ENCODE measurements around the gene TNS2.

The TNS2 gene

DNA sequence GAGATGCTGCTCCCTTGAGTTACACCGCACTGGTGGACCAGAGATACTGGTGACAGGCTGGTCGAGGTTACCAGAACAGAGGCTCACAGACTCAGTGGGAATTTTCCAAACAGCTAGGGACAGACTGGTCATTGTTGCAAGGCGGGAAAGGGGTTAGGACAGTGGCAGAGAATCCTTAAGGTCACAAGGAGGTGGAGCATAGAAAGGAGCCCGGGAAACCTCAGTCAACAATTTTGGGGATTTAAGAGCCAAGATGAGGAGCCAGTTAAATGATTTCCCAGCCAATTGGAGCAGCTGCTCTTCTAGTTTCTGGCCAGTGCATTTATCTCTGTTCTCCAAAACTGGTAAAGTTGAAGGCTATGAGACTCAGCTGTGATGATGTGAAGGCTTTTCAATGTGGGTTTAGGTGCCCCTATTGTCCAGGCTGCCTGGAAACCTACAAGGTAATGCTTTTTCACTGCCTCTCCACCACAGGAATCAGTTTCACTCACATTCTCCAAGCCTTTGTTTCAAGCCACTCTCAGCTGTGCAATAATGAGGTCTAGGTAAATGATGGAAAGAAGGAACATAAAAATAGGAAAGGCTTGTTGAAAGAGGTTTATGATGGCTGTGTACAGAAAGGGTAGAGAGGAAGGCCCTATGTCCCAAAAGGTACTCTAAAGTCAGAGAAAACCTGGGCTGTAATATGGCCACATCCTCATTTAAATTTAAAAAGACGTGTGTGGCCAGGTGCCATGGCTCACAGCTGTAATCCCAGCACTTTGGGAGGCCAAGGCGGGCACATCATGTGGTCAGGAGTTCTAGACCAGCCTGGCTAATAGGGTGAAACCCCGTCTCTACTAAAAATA is 7.0 kb upstream of the TNS2 start:
- no peak for DNase-seq

DNA sequence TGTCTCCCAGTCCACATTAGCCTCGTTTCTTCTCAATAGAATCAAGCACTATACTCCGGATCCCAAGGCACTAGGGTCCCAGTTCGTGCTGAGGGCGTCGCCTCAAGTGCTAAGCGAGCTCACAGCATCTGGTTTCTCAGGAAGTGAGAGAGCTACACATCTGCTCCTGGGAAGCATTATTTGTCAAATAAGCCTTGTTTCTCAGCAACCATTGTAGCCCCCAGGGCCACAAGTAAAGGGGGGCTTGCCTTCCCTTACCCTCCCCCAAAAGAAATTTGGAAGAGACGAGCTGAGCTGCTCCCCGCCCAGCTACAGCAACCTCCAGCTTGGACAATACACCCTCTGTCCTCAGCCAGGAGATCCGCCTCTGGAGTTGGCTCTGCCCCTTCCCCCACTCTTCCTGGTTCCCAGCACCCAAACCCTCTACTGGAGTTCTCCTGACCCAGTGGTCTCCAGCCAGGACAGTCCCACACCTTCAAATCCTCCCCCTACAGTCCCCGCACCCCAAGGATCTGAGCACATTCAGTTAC is 5.7 kb upstream of the TNS2 start:
- no peak for DNase-seq

DNA sequence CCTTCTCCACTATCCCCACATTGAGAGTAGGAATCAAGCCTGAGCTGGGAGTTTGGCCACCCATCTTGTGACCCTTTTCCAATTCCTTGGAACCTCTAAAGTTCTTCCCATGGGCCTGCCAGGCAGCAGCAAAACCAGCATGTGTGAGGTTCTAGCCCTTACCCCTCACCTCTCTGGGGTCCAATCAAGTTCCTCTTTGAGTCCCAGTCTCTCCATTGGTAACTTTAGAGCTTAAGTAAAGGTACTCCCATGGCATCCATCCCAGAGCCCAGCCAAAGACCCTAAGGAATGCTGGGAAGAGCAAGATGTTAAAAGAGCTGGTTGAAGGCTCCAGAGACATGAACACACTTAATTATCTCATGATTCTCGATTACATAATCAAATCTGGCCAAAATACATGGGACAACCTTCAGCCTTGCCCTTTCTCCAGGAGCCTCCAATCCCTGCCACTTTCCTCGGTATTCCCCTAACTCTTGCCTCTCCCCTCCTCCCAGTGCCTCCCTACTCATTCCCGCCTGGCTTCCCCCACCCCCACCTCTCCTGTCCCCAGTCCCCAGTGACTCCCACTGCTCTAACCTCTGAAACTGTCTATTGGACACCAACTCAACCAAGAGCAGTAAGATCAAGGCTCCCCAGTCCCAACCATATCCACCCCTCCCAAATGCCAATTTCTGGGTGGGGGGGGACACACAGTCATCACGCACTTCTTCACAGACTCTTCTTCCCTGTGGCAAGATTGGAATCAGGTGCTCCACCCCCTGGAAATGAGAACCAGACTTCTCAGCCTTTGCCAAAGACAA is 4.8 kb upstream of the TNS2 start:
- no peak for DNase-seq

DNA sequence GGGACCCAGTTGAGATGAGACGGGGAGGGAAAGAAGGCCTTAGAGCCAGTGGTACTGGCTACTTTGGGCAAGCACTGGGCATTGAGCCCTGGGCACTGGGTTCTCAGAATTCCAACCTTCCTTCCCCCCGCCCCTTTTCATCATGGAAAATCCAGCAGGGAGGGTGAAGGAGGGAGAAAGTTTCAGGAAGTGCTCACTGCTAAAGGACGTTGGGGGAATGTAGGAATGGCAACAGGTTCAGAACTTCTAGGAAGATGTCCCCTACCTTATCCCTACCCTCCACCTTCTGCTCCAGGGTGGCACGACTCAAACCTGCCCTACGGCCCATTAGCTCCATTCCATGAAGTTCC is 4.2 kb upstream of the TNS2 start:
- DNase-seq: no peak

DNA sequence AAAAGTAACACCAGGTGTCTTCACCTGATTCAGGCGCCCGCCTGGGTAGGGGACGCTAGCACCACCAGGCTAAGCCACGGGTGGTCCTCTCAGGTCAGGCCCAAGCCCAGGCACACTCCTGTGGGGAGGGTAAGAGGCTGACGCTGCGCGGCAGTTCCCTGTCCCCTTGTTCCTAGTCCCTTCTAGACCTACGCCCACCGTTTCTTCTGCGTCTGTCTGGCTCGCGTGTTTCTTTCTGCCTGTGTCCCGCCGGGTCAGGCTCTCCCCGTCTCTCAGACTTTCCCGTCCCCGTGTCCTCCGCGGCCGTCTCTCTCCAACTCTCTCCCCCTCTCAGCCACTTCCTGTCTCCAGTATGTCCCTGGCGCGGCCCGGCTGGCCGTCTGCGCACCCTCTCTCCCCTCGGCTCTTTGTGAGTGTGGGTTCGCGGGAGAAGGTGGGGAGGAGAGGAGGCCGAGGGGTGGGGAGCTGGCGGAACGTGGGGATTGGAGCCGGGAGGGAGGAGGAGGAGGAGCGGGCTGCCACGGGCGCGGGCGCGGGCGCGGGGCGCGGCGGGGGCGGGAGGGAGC is 3.1 kb upstream of the TNS2 start:
- no peak for DNase-seq

DNA sequence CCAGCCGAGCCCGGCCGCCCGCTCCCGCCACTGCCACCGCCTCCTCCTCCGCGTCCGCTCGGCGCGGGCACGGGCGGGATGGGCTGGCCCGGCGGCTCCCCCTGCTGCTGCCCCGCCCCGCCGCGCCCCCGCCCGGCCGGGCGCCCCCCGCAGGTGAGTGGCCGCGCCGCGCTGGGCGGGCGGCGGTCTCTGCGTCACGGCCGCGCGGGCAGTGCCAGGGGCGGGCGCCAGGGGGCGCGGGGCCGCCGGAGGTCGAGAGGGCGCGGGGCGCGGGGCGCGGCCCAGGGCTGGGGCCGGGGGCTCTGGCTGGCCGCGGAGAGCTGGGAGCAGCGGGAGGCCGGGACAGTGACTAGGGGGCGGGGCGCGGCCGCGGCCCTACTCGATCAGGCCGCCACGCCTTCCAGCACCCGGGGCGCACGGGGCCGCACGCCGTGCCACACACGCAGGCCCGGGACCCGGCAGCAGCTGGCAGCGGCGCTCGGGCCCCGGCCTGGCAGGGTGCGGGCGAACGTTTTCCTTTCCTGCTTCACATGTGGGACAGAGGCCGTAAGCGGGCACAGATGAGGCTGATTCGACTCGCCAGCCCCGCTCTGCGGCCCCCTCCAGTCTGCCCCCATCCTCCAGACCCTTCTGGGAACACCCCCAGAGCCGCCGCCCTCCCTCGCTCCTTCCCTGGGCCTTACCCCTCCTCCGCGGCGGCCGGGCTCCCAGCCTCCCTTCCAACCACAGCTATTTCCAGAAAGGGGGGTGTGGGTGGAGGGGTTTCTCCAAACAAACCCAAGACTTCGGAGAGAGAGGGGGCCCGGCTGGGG is 2.4 kb upstream of the TNS2 start:
- DNase-seq: no peak

DNA sequence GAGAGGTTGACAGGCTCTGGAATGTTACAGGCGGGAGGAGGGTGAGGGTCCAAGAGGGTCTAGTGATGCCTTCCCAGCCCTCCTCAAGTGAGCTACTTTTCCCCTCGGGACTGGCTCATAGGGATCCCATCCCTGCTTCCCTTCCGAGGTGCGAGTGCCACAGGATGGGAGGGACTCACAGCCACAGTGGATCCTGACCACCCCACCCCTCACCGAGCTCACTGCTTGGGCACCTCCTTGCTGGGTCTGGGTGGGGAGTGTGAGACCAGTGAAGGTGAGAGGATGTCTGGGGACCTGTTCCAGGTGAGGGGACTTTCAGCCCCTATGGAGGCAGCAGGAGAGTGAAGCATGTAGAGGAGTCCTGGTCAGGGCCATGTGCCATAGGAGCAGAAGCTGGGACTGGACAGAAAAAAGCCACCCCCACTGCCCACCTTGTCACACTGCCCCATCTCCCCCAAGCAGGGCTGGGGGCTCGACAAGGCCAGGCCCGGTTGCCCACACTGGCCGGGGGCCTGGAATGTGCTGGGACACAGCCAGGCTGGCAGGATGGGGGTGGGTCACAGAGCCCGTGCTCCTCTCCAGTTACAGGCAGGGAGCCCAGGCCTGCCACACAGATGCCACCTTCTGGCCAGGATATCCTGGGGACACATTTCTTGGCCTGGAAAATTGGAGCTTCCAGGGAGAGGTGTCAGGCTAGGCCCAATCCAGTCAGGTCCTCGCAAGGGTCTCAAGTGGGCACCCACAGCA is 1.7 kb upstream of the TNS2 start:
- DNase-seq: no peak

DNA sequence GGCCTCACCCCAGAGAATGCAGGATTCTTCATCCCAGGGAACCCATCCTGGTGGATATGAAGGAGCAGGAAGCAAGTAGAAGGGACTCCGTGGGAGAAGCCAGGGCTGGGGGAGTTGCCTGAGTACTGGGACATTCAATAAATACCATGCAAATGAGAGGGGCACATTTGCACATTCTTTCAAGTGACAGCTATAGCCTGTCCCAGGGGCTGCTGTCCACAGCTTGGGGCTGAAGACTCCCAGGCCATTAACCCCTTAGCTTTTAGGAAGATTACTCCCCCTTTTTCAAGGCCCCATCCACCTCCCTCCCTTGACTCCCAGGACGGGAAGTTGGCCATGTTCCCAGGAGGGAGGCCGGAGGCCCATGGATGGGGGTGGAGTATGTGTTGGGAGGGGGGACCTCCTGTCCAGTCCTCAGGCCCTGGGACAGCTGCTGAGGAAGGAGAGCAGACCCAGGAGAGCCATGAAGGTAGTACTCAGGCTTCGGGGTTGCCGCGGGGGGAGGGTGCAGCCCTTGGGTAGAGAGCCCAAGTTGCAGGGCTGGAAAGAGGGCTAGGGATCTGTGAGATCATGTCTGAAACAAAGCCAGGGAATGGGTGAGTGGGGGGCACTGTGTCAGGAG is 974 bp upstream of the TNS2 start:
- DNase-seq: no peak

DNA sequence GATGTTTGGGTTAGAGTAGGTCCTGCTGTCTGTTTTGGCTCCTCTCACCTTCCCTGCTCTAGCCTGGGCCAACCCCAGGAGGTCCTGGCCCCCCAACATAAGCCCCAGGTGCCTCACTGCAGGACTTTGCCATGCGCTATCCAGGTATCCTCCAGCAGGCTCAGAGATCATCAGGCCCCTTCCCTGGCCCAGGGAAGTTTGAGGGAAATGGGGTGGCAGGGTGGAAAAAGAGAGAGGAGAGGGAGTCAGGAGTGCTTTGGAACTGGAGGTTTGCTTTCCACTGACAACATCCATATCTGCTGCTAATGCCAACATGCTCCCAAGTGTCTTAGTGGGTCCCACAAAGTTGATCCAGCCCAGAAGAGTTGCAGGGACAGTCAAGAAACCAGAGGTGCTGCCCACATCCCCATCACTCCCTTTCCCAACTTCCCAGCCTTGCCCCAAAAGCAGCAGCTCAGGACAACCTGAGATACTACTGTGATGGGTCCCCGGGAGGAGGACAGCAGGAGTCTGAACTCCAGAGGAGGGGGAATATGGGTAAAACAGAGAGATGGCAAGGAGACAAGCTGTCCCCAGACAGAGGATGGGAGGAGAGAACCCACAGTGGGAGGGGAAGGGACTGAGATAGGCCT is 677 bp downstream of the TNS2 start:
- DNase-seq: no peak

DNA sequence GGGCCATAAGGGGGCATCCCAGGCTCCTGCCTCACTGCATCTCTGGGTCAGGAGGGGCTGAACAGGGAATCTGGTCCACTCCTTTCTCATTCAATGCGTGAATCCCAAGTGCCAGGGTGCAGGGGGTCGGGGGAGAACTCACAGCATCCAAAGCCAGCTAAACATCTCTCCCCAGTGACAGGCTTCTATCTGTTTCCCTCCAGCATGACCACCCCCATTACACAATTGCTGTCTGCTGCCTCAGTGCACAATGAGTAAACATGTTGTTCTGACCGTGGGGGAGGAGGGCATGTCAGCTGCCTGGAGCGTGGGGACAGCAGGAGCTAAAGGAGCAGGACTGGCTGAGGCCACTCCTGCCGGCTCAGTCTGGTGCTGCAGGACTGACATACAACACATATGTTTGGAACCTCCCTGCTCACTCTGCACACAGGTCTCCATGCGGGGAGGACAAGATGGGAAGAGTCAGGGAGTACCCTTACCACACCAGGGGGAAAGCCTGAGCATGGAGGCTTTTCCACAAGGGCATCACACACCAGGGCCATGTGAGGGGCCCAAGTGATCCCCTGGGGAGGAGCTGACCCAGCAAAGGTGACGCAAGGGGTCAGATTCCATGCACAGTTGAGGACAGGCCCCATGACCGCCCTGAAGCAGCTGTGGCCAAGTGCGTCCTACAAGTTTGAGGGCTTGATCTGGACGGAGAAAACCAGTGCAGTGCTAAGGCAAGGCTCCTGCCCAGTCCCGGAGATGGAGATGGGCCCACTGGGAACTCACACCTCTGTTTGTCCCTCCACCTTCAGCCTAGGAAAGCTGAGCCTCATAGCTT is 1.4 kb downstream of the TNS2 start:
- DNase-seq: no peak

DNA sequence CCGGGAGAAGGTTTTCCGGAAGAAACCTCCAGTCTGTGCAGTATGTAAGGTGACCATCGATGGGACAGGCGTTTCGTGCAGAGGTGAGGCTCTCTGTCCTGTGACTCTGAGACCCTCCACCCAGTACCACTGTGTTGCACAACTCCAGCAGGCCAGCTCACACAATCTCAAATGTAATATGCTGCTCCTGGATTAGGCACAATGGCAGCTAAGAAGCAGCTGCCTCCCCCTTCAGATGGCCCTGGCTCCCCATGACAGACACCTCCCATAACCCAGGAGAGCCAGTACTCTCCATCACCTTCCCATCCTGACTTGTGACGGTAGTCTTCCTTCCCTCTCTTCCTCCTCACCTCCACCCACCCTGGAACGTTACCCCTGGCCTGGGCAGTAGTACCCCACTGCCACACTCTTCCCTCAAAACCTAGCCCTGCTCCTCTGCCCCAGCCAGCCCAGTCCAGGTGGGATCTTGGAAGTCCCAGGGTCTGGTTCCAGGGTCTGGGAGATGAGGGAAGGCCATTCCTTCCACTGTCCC is 2.1 kb downstream of the TNS2 start:
- DNase-seq: no peak

DNA sequence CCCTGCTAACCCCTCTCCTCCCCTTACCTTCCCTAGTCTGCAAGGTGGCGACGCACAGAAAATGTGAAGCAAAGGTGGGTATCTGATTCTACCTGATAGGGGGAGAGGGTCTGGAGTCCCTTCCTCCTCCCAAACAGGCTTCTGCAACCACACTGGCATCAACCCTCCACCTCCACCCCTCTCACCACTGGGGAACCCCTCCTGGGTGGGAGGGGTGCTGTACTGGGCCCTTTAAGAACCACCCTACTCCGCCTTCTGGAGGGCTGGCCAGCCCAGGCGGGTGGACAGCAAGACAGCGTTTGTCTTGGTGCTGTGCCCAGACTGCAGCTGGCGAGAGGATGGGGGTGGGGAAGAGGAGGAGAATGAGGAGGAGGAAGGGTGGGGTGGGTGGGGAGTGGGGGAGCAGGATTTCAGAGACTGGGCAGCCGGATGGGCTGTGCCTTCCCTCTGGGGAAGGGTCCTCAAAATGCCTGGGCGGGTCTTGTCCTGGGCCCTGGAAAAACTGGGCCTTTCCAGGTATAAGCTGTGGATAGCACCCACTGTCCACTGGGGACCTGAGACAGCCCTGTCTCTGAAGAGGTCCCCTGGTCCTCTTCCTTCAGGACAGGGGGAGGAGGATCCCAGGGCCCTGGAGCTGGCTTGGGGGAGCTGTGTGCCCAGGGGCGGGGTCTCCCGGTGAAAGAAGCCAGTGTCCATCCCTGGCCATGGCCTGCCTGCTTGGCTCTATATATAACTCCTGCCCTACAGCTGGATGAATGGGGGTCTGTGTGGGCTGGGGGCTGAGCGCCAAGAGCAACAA is 2.8 kb downstream of the TNS2 start:
- DNase-seq: peak; percentile 51

DNA sequence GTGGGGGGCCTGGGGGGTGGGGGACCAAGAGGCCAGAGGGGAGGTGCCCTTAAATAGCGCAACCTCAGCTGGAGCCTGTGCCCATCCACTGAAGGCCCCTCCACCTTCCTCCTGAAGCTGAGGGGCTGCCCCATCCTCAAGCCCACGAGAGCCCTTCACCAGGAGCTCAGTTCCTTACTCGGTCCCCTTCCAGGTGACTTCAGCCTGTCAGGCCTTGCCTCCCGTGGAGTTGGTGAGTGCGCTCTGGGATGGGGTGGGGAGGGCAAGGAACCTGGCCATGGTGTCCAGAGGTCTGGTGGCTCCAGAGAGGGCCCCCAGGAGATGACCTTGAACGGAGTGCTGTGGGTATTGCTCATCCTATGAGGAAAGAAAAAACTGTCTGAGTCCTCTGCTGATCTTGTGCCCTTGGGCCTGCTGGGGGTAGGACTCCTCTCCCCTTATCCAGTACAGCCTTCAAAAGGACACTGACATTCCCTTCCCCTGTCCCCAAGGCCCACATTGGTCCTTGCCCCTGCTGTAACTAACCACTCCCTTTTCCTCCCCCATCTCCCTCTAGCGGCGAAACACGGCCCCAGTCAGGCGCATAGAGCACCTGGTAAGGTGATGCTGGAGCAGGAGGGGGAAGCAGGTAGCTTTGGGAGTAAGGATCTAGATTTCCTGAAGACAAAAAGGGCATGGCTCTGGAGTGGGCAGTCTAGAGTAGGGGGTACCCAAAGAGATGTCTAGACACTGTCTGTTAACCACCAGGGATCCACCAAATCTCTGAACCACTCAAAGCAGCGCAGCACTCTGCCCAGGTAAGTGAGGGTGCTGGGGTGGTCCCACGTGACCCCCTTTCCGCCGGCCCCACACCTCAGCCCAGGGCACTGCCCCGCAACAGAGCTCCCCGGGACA is 3.6 kb downstream of the TNS2 start:
- DNase-seq: no peak

DNA sequence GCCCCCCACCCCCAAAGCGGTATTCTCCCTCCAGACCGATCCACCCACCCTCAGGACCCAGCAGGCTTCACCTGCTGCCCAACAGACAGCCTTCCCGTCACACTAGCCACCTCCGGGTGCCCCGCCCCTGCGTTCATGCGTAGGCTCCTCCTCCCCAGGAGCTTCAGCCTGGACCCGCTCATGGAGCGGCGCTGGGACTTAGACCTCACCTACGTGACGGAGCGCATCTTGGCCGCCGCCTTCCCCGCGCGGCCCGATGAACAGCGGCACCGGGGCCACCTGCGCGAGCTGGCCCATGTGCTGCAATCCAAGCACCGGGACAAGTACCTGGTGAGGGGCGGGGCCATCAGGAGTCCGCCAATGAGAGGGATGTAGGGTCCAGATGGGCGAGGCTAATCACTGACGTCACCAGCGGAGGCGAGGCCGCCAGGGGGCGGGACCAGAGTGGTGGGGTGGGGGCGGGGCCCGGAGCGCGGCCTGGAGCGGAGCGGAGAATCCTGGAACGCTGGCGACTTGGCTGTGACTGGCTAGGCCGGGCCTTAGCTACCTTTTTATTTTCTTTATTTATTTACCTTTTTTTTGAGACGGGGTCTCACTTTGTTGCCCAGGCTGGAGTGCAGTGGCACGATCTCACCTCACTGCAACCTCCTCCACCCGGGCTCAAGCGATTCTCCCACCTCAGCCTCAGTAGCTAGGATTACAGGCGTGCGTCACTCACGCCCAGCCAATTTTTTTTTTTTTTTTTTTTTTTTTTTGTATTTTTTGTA is 4.4 kb downstream of the TNS2 start:
- DNase-seq: peak; percentile 78

DNA sequence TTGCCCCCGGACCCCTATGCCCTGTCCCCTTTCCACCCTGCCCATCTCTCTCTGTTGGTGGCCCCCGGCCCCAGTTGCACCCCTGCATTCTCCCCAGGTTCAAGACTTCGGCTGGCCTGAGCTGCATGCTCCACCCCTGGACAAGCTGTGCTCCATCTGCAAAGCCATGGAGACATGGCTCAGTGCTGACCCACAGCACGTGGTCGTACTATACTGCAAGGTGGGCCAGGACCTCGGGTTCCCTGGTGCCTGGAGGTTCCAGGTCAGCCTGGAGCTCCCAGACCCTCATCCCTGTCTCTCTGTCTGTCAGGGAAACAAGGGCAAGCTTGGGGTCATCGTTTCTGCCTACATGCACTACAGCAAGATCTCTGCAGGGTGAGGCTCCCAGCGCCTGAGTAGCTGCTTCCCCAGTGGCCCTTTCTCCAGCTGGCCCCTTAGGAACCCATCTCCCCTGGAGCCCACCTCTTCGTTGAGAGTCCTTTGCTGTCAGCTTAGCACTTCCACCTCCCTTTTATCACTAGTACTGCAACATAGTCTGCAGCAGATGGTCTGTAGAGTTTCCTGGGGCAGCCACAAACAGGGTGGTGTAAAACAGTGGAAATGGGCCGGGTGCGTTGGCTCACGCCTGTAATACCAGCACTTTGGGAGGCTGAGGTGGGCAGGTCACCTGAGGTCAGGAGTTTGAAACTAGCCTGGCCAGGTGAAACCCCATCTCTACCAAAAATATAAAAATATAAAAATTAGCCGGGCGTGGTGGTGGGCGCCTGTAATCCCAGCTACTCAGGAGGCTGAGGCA is 5.8 kb downstream of the TNS2 start:
- no peak for DNase-seq

DNA sequence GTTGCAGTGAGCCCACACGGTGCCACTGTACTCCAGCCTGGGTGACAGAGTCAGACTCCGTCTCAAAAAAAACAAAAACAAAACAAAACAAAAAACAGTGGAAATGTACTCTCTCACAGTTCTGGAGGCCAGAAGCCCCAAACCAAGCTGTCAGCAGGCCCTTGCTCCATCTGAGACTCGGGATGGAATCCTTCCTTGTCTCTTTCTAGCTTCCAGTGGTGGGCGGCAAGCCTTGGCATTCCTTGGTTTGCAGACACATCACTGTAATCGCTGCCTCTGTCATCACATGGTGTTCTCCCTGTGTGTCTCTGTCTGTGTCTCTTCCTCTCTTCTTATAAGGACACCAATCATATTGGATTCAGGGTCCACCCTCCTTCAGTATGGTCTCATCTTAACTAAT is 6.4 kb downstream of the TNS2 start:
- DNase-seq: no peak
